Epithelial cell of proximal tubule (primary cell): ENCODE results near the gene GPR153. TPM values are rescaled to one million over a fixed set of nuclear protein-coding genes. Genes with fewer than 3 reads are reported as not detected.

ENCODE experiments used
- DNase-seq: peaks from one replicate; pipeline ENCODE4 v3.0.0-alpha.2; 2011; ENCODE audit warnings: low read depth
- H3K4me3 ChIP-seq: 2 replicates; pipeline ENCODE4 v1.5.1; 2011; ENCODE audit warnings: low read depth, mild to moderate bottlenecking, low read length
- total RNA-seq: library from RNA; depleted of rRNA; stranded (reverse); fragments of >200 nt; gene quantifications from 2 replicates; pipeline ENCODE4 v1.2.3, GENCODE V29; 2015
- TF ChIP-seq, protein P1 (sequence below): conservative IDR thresholded peaks from 2 replicates; pipeline ENCODE4 v1.5.1; 2012; ENCODE audit warnings: low read depth, mild to moderate bottlenecking, low read length

Gene GPR153
- total RNA-seq, 1 donor from 2014 or later: 6.4 TPM

GRCh38 chr1:6245086-6245868 lies 15.6 kb downstream of the GPR153 start:
- DNase-seq: no peak
- TF ChIP-seq, protein P1, sequence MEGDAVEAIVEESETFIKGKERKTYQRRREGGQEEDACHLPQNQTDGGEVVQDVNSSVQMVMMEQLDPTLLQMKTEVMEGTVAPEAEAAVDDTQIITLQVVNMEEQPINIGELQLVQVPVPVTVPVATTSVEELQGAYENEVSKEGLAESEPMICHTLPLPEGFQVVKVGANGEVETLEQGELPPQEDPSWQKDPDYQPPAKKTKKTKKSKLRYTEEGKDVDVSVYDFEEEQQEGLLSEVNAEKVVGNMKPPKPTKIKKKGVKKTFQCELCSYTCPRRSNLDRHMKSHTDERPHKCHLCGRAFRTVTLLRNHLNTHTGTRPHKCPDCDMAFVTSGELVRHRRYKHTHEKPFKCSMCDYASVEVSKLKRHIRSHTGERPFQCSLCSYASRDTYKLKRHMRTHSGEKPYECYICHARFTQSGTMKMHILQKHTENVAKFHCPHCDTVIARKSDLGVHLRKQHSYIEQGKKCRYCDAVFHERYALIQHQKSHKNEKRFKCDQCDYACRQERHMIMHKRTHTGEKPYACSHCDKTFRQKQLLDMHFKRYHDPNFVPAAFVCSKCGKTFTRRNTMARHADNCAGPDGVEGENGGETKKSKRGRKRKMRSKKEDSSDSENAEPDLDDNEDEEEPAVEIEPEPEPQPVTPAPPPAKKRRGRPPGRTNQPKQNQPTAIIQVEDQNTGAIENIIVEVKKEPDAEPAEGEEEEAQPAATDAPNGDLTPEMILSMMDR: peak; percentile 75
- H3K4me3 ChIP-seq: no peak overlapping the region

DNA sequence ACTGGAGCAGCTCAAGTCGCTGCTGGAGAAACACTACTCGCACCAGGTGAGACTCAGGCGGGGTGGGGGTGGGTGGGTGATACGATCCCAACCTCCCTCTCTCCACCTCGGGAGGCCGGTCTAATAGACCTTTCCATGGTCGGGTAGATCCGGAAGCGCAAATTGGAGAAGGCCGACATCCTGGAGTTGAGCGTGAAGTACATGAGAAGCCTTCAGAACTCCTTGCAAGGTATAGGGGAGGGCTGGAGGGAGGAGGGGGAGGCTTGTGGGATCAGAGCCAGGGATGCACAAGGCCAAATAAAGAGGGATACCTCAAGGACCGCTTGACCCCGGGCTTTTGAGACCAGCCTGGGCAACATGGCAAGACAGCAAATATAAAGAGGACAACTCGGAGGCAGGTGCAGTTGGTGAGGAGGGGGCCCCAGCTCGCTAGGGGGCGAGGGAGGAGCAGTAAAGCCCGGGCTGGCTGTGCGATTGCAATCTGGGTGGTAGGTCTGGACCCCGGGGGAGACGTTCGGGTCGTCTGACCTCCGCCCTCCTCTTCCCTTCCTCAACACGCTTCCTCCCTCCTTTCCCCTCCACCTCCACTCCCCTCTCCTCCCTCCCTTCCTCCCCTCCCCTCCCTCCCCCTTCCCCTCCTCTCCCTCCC lies 16.4 kb downstream of the GPR153 start:
- H3K4me3 ChIP-seq: no peak overlapping the region
- DNase-seq: no peak
- TF ChIP-seq, protein P1: no peak

GRCh38 chr1:6243993-6244392 lies 16.9 kb downstream of the GPR153 start, which contains the start of gene HES3:
TSS of gene HES3 (plus strand) at chr1:6244179. CDS start at chr1:6244366, 187 bp downstream.
- DNase-seq: no peak
- no peak within 1 kb of the TSS for H3K4me3 ChIP-seq
- TF ChIP-seq, protein P1: no peak

DNA sequence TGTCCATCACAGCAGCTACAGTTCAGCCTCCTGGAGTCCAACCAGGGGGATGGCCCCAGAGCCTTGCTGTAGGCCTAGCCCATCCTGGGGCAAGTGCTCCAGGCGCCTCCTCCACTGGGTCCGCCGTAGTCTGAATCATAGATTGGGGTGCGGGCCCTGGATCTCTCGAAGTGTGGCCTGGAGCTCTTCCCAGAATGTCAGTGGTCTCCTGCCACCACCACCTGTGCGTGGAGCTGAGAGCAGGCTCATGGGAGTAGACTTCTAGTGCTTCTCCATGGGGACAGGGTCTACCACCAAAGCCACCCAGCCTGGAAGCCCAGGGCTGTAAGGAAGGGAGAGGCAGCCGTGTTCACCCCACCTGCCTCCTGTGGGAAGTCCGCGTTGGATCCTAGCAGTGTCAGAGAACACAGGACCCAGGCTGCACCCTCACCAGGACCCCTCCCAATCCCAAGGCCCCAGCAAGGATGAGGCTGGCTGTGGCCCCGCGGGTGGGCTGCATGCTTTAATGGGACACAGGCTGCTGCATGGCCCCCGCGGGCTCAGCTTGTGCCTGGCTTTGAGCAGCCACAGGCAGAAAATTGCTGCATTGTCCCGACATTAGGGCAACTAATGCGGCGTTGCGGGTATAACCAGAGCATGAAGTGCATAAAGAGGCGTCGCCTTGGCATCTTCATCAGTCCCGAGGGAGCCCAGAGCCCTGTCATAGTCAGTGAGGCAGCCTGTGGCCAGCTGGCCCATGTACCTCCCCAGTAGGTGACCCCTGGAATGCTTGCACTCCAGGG lies 17.7 kb downstream of the GPR153 start:
- DNase-seq: no peak
- TF ChIP-seq, protein P1: no peak
- H3K4me3 ChIP-seq: no peak overlapping the region

GRCh38 chr1:6241887-6242740 lies 18.8 kb downstream of the GPR153 start:
- TF ChIP-seq, protein P1: no peak
- H3K4me3 ChIP-seq: peak overlapping the region; percentile 8

DNA sequence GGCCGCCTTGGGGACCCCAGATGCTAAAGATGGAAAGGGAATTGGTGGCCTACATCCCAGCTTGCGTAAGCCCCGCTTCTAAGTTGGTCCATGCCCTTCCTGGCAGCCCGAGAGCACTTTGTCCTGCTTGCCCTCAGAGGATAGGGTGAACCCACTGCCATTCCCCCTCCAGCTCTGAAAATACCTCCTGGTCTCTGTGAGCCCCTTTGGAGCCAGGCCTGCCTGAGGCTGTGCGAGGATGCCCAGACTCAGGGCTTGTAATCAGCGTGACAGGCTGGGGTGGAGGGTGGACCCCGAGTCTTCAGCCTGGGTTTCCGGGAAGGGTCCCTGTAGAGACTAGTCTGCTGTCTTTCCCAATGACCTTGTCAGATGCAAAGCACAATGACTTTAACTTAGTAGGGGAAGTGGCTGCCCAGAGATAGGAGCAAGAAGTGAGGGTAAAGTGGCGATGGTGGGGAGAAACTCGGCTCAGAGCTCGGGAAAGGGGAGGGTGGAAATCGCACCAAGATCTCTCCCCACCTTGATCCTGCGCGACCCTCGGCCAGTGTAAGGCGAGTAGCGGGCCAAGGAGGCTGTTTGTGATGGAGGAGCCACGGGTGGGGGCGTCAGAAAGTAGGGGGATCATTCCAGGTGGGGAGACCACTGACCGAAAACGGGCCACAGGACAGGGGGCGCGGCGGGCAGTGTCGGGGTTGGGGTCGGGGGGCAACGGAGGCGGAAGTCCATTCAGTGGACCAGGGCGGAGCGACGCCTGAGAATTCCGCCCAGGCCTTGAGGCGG lies 19.6 kb downstream of the GPR153 start:
- no peak overlapping the region for H3K4me3 ChIP-seq
- DNase-seq: no peak
- TF ChIP-seq, protein P1: no peak

More at GRCh38 chr1:6241887-6242740, 18.8 kb downstream of the GPR153 start:
- no peak for DNase-seq
